A673 (cell line): ENCODE measurements around the gene ATF7IP2.

ENCODE experiments used
- EZH2 ChIP-seq: fragments of 200-600 bp; sonication (generic); IDR thresholded peaks from 2 replicates; pipeline ENCODE4 v1.6.1; 2017; ENCODE audit warnings: borderline replicate concordance, low read depth, mild to moderate bottlenecking, mixed read lengths, antibody characterized with exemption, low read length; ENCODE audit not compliant: poor library complexity, severe bottlenecking
- TF ChIP-seq, protein P1 (sequence below): fragments of 300-800, 200-600 bp; sonication (generic); conservative IDR thresholded peaks from 2 replicates; pipeline ENCODE4 v1.5.1; 2017; ENCODE audit warnings: low read depth, mild to moderate bottlenecking, antibody characterized with exemption, low read length, moderate library complexity, mixed read lengths

- TF ChIP-seq, protein P1, sequence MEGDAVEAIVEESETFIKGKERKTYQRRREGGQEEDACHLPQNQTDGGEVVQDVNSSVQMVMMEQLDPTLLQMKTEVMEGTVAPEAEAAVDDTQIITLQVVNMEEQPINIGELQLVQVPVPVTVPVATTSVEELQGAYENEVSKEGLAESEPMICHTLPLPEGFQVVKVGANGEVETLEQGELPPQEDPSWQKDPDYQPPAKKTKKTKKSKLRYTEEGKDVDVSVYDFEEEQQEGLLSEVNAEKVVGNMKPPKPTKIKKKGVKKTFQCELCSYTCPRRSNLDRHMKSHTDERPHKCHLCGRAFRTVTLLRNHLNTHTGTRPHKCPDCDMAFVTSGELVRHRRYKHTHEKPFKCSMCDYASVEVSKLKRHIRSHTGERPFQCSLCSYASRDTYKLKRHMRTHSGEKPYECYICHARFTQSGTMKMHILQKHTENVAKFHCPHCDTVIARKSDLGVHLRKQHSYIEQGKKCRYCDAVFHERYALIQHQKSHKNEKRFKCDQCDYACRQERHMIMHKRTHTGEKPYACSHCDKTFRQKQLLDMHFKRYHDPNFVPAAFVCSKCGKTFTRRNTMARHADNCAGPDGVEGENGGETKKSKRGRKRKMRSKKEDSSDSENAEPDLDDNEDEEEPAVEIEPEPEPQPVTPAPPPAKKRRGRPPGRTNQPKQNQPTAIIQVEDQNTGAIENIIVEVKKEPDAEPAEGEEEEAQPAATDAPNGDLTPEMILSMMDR = no peak
- TF ChIP-seq EZH2 = no peak
Observed at GRCh38 chr16:10362077-10362863, 23.6 kb upstream of the ATF7IP2 start.
